Measurements from ENCODE around the gene CEP170. TPM values are rescaled to one million over a fixed set of nuclear protein-coding genes. Genes with fewer than 3 reads are reported as not detected.

Gene CEP170
- total RNA-seq: 10 to 100 TPM; 59.8 to 74.3 TPM

DNA sequence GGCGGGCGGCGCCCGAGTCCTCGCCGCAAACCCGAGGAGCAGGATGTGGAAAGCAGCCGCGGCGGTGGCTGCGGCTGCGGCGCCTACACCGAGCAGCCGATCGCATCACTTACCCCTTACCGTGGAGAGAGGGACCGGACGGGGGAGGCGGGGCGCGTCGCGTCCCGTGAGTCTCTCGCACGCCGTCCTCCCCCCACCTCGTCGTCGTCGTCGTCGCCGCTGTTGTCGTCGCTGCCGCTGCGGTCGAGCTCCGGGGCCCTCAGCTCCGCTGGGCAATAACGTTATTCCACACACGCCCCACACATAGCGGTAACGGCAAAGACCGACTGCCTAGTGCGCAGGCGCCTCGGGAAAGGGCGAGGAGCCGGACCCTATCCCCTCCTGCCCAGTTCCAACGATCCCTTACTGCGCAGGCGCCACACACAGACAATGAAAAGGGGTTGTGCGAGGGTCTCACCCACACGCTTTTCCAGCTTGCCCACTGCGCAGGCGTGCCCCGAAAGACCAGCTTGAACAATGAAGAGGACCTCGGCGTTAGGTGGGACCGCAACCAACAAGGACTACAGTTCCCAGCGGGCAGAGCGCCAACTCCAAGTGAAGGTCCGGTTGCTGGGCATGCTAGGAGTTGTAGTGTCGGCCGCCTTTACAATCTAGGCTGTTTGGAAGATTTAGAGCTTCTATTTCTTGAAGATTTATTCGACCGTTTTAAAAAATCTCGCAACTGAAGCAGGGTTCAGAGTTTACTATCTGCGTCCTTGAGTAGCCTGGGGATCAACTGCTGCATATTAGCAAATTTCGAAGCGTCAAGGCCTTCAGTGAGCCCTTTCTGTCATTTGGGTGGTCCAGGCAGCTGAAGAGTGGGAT is at the start of gene CEP170:
Gene CEP170 (minus strand): TSS at position 355 of the 864 bp plus-strand sequence. CDS start 30,001 bp downstream, outside the sequence.
- Histone ChIP-seq H3K27ac (peak within 1 kb of the TSS; percentile 98 to 99), H3K9me3 (no peaks in the 10 kb centered on the region), H3K36me3 (no peaks in the 10 kb centered on the region), H3K27me3 (replicated peaks; ENCODE audit: insufficient read depth) (no peaks in the 10 kb centered on the region), H3K4me1 (ENCODE audit: control insufficient read depth in 1 of 2, low read depth in 2 of 2) (peaks cover 38 to 39% of the 10 kb centered on the region in 2 donors), H3K4me3 (peak within 1 kb of the TSS; percentile 98)
- ATAC-seq (ENCODE audit: insufficient number of reproducible peaks, low FRiP score, low read depth) (peak; percentile 76), DNase-seq (ENCODE audit: low spot score) (peak; percentile 77)
- TF ChIP-seq CTCF (IDR thresholded peaks at IDR 0.05): no peak

DNA sequence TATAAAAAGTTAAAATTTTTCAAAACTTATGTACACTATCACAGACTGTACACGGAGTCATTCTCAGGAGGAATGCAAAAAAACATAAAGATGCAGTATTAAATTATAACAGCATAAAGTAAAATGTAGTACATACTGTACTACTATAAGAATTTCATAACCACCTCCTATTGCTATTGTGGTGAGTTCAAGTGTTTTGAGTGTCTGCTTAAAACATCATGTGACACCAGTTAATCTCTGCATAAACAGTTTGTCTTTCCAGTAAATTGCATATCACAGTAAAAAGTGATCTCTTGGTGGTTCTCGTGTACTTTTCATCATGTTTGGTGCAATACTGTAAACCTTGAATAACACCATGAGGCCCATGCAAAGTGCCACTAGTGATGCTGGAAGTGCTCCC is 46.0 kb upstream of the CEP170 start:
- Histone ChIP-seq H3K36me3 (peaks cover 12% of the 10 kb centered on the region), H3K4me3 (no peak overlapping the region), H3K4me1 (ENCODE audit: control insufficient read depth in 1 of 2, low read depth in 2 of 2) (peaks cover 0 to under 1% of the 10 kb centered on the region in 2 donors), H3K9me3 (no peaks in the 10 kb centered on the region), H3K27ac (no peak overlapping the region), H3K27me3 (replicated peaks; ENCODE audit: insufficient read depth) (no peaks in the 10 kb centered on the region)
- TF ChIP-seq CTCF (IDR thresholded peaks at IDR 0.05): no peak
- no peak for ATAC-seq (ENCODE audit: insufficient number of reproducible peaks, low FRiP score, low read depth)
- no peak for DNase-seq (ENCODE audit: low spot score)

GRCh38 chr1:243299069-243299468 is 44.0 kb upstream of the CEP170 start:
- DNase-seq (ENCODE audit: low spot score) (no peak), ATAC-seq (ENCODE audit: insufficient number of reproducible peaks, low FRiP score, low read depth) (no peak)
- no peak overlapping the region for H3K27ac ChIP-seq
- H3K9me3 ChIP-seq: no peaks in the 10 kb centered on the region
- H3K4me3 ChIP-seq: no peak overlapping the region
- peaks cover 12% of the 10 kb centered on the region for H3K36me3 ChIP-seq
- TF ChIP-seq CTCF (IDR thresholded peaks at IDR 0.05): no peak
- H3K27me3 ChIP-seq (replicated peaks; ENCODE audit: insufficient read depth): no peaks in the 10 kb centered on the region
- H3K4me1 ChIP-seq (ENCODE audit: control insufficient read depth in 1 of 2, low read depth in 2 of 2): no peaks in the 10 kb centered on the region

- ATAC-seq (ENCODE audit: insufficient number of reproducible peaks, low FRiP score, low read depth) (no peak), DNase-seq (ENCODE audit: low spot score) (no peak)
- TF ChIP-seq CTCF (IDR thresholded peaks at IDR 0.05): no peak
- H3K27ac ChIP-seq: no peak overlapping the region
- no peak overlapping the region for H3K4me3 ChIP-seq
- H3K4me1 ChIP-seq (ENCODE audit: control insufficient read depth in 1 of 2, low read depth in 2 of 2): no peaks in the 10 kb centered on the region
- H3K27me3 ChIP-seq (replicated peaks; ENCODE audit: insufficient read depth): no peaks in the 10 kb centered on the region
- peaks cover 14% of the 10 kb centered on the region for H3K36me3 ChIP-seq
- H3K9me3 ChIP-seq: no peaks in the 10 kb centered on the region
Observed at GRCh38 chr1:243294723-243295121, 39.6 kb upstream of the CEP170 start.

GRCh38 chr1:243293941-243294722 is 39.1 kb upstream of the CEP170 start:
- H3K9me3 ChIP-seq: no peaks in the 10 kb centered on the region
- H3K27me3 ChIP-seq (replicated peaks; ENCODE audit: insufficient read depth): no peaks in the 10 kb centered on the region
- no peak for TF ChIP-seq CTCF (IDR thresholded peaks at IDR 0.05)
- no peak for DNase-seq (ENCODE audit: low spot score)
- H3K4me1 ChIP-seq (ENCODE audit: control insufficient read depth in 1 of 2, low read depth in 2 of 2): no peaks in the 10 kb centered on the region
- no peak overlapping the region for H3K4me3 ChIP-seq
- H3K27ac ChIP-seq: no peak overlapping the region
- no peak for ATAC-seq (ENCODE audit: insufficient number of reproducible peaks, low FRiP score, low read depth)
- H3K36me3 ChIP-seq: peaks cover 9% of the 10 kb centered on the region
